ENCODE measurements around the gene FXR2.

Gene FXR2

GRCh38 chr17:7561028-7561575 lies 53.6 kb downstream of the FXR2 start (continued):
- TF ChIP-seq ZNF513 (tag by site-specific recombination; IDR thresholded peaks at IDR 0.05) (no peak), SALL2 (tag by site-specific recombination; IDR thresholded peaks at IDR 0.05; ENCODE audit: borderline replicate concordance) (no peak), ZBTB21 (tag by site-specific recombination; IDR thresholded peaks at IDR 0.05) (no peak), ZNF658 (tag by site-specific recombination; IDR thresholded peaks at IDR 0.05) (no peak), ZNF335 (tag by site-specific recombination; conservative IDR thresholded peaks at IDR 0.05) (peak; percentile 48), ZNF785 (tag by site-specific recombination; IDR thresholded peaks at IDR 0.05) (no peak), GLIS2 (tag by site-specific recombination; IDR thresholded peaks at IDR 0.05) (peak; percentile 54; the same call in 1 of the 2 replicates), ZSCAN30 (tag by site-specific recombination; IDR thresholded peaks at IDR 0.05) (peak; percentile 73; the same call in 1 of the 2 replicates), ZNF133 (tag by site-specific recombination; IDR thresholded peaks at IDR 0.05) (no peak), ZNF404 (tag by site-specific recombination; IDR thresholded peaks at IDR 0.05) (no peak), KLF9 (tag by site-specific recombination; IDR thresholded peaks at IDR 0.05; ENCODE audit: low read depth) (peak; percentile 80), ZNF555 (tag by site-specific recombination; conservative IDR thresholded peaks at IDR 0.05) (no peak), PBX3 (CRISPR knock-in tag; IDR thresholded peaks at IDR 0.05) (no peak), ZEB2 (tag by site-specific recombination; IDR thresholded peaks at IDR 0.05) (peak; percentile 71; the same call in 1 of the 2 replicates), PRDM10 (tag by site-specific recombination; IDR thresholded peaks at IDR 0.05) (no peak), SCRT1 (tag by site-specific recombination; IDR thresholded peaks at IDR 0.05; ENCODE audit: borderline replicate concordance) (no peak), ZNF341 (tag by site-specific recombination; IDR thresholded peaks at IDR 0.05; ENCODE audit: low read depth) (peak; percentile 62; the same call in 1 of the 2 replicates), ZNF510 (tag by site-specific recombination; IDR thresholded peaks at IDR 0.05; ENCODE audit: insufficient replicate concordance) (no peak), ZNF777 (tag by site-specific recombination; IDR thresholded peaks at IDR 0.05; ENCODE audit: borderline replicate concordance) (peak; percentile 28; the same call in 1 of the 2 replicates), MEIS1 (CRISPR knock-in tag; IDR thresholded peaks at IDR 0.05; ENCODE audit: borderline replicate concordance) (no peak), REST (tag by site-specific recombination; IDR thresholded peaks at IDR 0.05) (peak; percentile 30; the same call in 1 of the 2 replicates), ZNF398 (tag by site-specific recombination; IDR thresholded peaks at IDR 0.05) (no peak), ZNF654 (tag by site-specific recombination; IDR thresholded peaks at IDR 0.05; ENCODE audit: low read depth) (peak; percentile 93), ZBTB6 (tag by site-specific recombination; IDR thresholded peaks at IDR 0.05) (no peak), MZF1 (tag by site-specific recombination; IDR thresholded peaks at IDR 0.05; ENCODE audit: borderline replicate concordance) (no peak), KLF1 (tag by site-specific recombination; IDR thresholded peaks at IDR 0.05) (peak; percentile 54), ZNF223 (tag by site-specific recombination; IDR thresholded peaks at IDR 0.05) (peak; percentile 44; the same call in 1 of the 2 replicates)
